ENCODE results near the gene STMN1.
A peak's percentile ranks its signal among the peaks of the same experiment; 100 is the strongest.

The STMN1 gene

DNA sequence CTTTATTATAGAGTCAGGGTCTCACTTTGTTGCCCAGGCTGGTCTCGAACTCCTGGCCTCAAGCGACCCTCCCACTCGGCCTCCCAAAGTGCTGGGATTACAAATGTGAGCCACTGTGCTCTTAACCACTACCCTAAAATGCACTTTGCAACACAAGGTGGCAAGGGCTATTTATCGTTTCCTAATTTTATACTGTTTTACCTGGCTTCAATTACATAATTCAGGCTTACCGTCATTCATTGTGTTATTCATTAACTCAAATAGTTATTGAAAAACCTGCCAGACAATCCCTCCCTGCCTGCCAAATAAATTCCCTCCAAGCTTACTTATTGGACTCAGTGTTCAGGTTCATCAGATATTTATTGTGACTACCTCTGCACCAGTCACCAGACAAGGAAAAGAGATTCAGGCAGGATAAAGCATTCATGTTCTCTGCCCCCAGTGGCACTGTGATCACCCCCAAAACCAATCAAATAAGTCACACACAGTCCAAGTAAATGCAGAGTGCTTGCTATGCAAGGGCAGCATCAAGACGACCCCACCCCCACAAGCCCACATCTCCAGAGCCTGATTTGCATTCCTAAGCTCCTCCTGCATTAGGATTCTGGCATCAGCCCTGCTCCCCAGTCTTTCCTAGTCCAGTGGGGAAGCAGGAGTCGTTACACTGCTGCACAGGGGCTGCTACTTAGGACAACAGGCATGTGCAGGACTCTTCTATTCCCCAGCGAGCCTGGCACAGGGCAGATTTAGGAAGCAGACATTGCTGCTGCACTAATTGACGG, 38.8 kb downstream of the STMN1 start:
- DNase-seq: no peak

DNA sequence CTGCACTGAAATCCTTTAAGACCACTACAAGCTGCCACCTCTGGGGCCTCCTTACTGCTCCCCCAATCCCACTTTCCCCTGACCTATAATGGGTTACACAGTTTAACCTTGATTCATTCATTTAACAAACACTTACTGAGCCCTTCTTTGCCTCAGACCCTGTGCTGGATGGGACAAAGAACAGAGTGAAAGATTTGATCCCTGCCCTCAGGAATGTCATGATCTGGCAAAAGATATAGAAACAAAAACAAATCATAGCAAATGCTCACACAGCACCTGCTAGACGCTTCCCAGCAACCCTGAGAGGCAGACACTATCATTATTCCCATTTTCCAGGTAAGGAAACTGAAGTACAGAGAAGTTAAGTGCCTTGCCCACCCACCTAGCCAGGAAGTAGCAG, 39.9 kb downstream of the STMN1 start:
- no peak for DNase-seq

GRCh38 chr1:25864434-25864833, 41.8 kb downstream of the STMN1 start:
- DNase-seq: no peak

GRCh38 chr1:25863486-25864262, 42.5 kb downstream of the STMN1 start:
- no peak for DNase-seq

GRCh38 chr1:25862785-25863485, 43.3 kb downstream of the STMN1 start:
- no peak for DNase-seq

DNA sequence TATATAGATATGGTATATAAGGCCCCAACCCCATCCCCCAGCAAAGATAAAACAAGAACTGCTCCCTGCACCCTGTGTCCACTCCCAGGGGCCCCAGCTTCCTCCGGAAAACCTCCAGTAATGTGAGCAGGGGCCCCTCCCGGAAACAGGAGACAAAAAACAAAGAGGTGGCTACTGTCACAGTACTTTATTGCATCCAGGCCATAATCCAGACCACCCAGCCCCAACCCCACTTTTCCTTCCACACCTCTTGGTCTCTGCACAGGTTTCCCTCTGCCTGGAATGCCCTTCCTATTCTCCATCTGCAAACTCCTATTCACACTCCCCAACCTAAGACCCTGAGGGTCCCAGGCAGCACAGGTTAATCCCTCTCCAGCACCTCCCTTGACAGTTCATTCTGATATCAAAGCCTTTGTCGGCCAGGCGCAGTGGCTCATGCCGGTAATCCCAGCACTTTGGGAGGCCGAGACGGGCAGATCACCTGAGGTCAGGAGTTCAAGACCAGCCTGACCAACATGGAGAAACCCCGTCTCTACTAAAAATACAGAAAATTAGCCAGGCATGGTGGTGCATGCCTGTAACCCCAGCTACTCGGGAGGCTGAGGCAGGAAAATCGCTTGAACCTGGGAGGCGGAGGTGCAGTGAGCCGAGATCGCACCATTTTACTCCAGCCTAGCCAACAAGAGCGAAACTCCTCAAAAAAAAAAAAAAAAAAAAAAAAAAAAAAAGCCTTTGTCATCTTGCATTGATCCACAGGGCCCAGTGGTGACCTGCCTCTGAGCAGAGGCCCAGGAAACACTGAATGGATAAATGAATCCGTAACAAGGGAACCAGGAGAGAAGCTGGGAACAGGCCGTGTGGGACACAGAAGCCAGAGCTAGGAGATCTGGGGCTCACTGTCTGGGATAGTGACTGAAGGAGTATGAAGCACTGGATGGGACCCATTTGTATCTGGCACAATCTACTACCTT, 44.6 kb downstream of the STMN1 start:
- DNase-seq: no peak

- DNase-seq: peak; percentile 91
These were observed 47.1 kb downstream of the STMN1 start, which contains the start of gene AUNIP for GRCh38 chr1:25858906-25859789. Gene AUNIP (minus strand): TSS chr1:25859457. CDS start chr1:25859357, 100 bp downstream.

GRCh38 chr1:25858494-25858893, 47.7 kb downstream of the STMN1 start:
- DNase-seq: no peak

DNA sequence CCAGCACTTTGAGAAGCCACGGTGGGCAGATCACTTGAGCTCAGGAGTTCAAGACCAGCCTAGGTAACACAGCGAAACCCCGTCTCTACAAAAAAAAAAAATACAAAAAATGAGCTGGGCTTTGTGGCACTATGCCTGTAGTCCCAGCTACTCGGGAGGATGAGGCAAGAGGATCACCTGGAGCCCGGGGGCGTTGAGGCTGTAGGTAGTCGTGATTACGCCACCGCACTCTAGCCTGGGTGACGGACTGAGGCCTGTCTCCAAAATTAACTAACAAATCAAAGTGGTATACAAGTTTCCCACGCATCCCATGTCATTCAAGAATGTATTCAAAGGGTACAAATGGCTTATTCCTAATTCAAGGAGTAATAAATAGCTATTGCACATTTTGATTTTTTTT, 49.4 kb downstream of the STMN1 start:
- DNase-seq: no peak

DNA sequence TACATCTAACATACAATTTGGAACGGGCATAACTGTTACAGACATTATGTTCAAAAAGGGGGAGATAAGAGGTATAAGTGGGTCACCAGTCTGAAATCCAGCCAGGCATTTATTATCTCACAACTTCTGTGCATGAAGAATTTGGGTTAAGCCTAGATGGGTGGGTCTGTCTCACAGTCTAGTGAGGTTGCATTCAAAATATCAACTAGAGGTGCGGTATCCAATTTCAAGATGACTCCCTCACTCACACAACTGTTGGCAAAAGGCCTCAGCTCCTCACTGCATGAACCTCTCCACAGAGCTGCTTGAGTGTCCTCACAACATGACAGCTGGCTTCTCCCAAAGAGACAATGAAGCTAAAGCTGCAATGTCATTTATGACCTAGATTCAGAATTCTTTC, 51.7 kb downstream of the STMN1 start:
- no peak for DNase-seq

Measured in activated T-cell treated with anti-CD3 and anti-CD28 coated beads for 4 hours (primary cell).